Femur (tissue), 1 donor: ENCODE measurements around the gene RPSA.

ENCODE experiments used
- DNase-seq: peaks from one replicate; pipeline ENCODE4 v3.0.0-alpha.2; 2017

The RPSA gene

DNA sequence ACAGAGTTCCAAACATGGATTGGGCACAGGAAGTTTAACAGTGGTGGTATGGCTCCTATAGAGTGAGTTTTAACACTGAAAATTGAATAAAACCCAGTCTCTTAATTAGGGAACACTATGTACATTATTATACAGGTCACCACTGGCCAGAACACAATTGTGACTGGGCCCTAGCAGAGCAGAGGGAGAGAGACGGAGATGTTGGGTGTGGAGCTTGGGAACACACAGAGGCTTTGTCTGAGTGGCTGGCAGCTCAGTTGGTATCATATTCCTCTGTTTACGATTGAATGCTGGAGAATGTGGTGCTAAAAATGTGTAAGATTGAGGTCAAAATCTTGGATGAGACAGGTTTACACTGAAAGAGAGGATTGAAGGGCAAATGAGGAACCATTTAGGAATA is 54.2 kb downstream of the RPSA start:
- DNase-seq: no peak
